Right renal pelvis (tissue), 4 donors: ENCODE data around the gene NOD1. TPM values are rescaled to one million over a fixed set of nuclear protein-coding genes. Genes with fewer than 3 reads are reported as not detected.

ENCODE experiments used
- DNase-seq, 4 donors: peaks; one replicate each; pipeline ENCODE4 v3.0.0-alpha.2; 2013; ENCODE audit warnings: low read depth in 4 of 4, low spot score in 3 of 4, missing footprints in 1 of 4
- polyA plus RNA-seq, 4 donors: library from polyadenylated mRNA; unstranded; fragments of 120-200 nt; gene quantifications; one replicate each; pipeline ENCODE4 v1.2.1, GENCODE V29; 2013; ENCODE audit not compliant: insufficient read length in 4 of 4

NOD1 gene
- polyA plus RNA-seq, 4 donors: 7.2 to 9.5 (median 9.0) TPM

- no peak for DNase-seq
These were observed 6.4 kb downstream of the NOD1 start for GRCh38 chr7:30472081-30472783.

- no peak for DNase-seq
These were observed 7.4 kb downstream of the NOD1 start for GRCh38 chr7:30471205-30471604.

- no peak for DNase-seq
These were observed 7.8 kb downstream of the NOD1 start for GRCh38 chr7:30470771-30471170.

- no peak for DNase-seq
These were observed 8.3 kb downstream of the NOD1 start for GRCh38 chr7:30470163-30470770.

- no peak for DNase-seq
These were observed 9.3 kb downstream of the NOD1 start for GRCh38 chr7:30469303-30469702.

- DNase-seq: no peak
These were observed 9.8 kb downstream of the NOD1 start for GRCh38 chr7:30468791-30469190.

- no peak for DNase-seq
These were observed 10.5 kb downstream of the NOD1 start for GRCh38 chr7:30468041-30468440.

GRCh38 chr7:30467271-30467670 is 11.3 kb downstream of the NOD1 start:
- no peak for DNase-seq

GRCh38 chr7:30466266-30466665 is 12.3 kb downstream of the NOD1 start:
- no peak for DNase-seq

GRCh38 chr7:30465811-30466180 is 12.8 kb downstream of the NOD1 start:
- no peak for DNase-seq

GRCh38 chr7:30465046-30465810 is 13.4 kb downstream of the NOD1 start:
- DNase-seq: no peak

- no peak for DNase-seq
These were observed 14.3 kb downstream of the NOD1 start for GRCh38 chr7:30464231-30464671.

GRCh38 chr7:30463405-30464145 is 15.0 kb downstream of the NOD1 start:
- no peak for DNase-seq

- no peak for DNase-seq
These were observed 16.4 kb downstream of the NOD1 start for GRCh38 chr7:30462179-30462578.

GRCh38 chr7:30460246-30460633 is 18.3 kb downstream of the NOD1 start:
- no peak for DNase-seq

GRCh38 chr7:30459591-30460245 is 18.9 kb downstream of the NOD1 start:
- DNase-seq: no peak

GRCh38 chr7:30458311-30458710 is 20.3 kb downstream of the NOD1 start:
- DNase-seq: no peak

GRCh38 chr7:30453921-30454320 is 24.7 kb downstream of the NOD1 start:
- no peak for DNase-seq

- no peak for DNase-seq
These were observed 25.6 kb downstream of the NOD1 start for GRCh38 chr7:30453016-30453415.

- no peak for DNase-seq
These were observed 26.2 kb downstream of the NOD1 start for GRCh38 chr7:30452280-30452930.
